Endodermal cell (in vitro differentiated cells): ENCODE measurements around the gene IL10RB. TPM values are rescaled to one million over a fixed set of nuclear protein-coding genes. Genes with fewer than 3 reads are reported as not detected.

Experiments used
- DNase-seq: peaks from one replicate; pipeline ENCODE4 v3.0.0-alpha.2; 2017
- H3K27ac ChIP-seq: 2 replicates; pipeline ENCODE4 v1.5.1; 2013; ENCODE audit warnings: mild to moderate bottlenecking, low read depth, low read length, moderate library complexity
- H3K27me3 ChIP-seq: 2 replicates; pipeline ENCODE4 v1.6.1; 2013; ENCODE audit warnings: mild to moderate bottlenecking, low read length, moderate library complexity; ENCODE audit not compliant: insufficient read depth, control insufficient read depth, poor library complexity, severe bottlenecking
- H3K36me3 ChIP-seq: 2 replicates; pipeline ENCODE4 v1.7.0; 2013; ENCODE audit warnings: mild to moderate bottlenecking, low read length, moderate library complexity; ENCODE audit not compliant: control insufficient read depth, insufficient read depth
- H3K4me1 ChIP-seq: one replicate; pipeline ENCODE4 v1.7.0; 2013; ENCODE audit warnings: low read length; ENCODE audit not compliant: control insufficient read depth, insufficient read depth
- H3K4me3 ChIP-seq: 2 replicates; pipeline ENCODE4 v1.5.1; 2013; ENCODE audit warnings: mild to moderate bottlenecking, low read length, moderate library complexity
- H3K9ac ChIP-seq: 2 replicates; pipeline ENCODE4 v1.6.1; 2013; ENCODE audit warnings: mild to moderate bottlenecking, low read length, moderate library complexity; ENCODE audit not compliant: poor library complexity, severe bottlenecking; ENCODE audit errors: extremely low read depth
- H3K9me3 ChIP-seq: 2 replicates; pipeline ENCODE4 v1.6.1; 2013; ENCODE audit warnings: mild to moderate bottlenecking, low read length, moderate library complexity; ENCODE audit not compliant: control insufficient read depth
- H3K27ac Mint-ChIP-seq: 2 replicates; pipeline ENCODE4 v1.8.0; 2020; ENCODE audit warnings: mixed read lengths
- H3K27me3 Mint-ChIP-seq: 2 replicates; pipeline ENCODE4 v1.8.0; 2021; ENCODE audit warnings: mild to moderate bottlenecking, mixed read lengths; ENCODE audit not compliant: insufficient read depth
- H3K36me3 Mint-ChIP-seq: 2 replicates; pipeline ENCODE4 v1.8.0; 2020; ENCODE audit warnings: low read depth, mixed read lengths
- H3K4me1 Mint-ChIP-seq: 2 replicates; pipeline ENCODE4 v1.8.0; 2020; ENCODE audit warnings: mixed read lengths
- H3K4me3 Mint-ChIP-seq: 2 replicates; pipeline ENCODE4 v1.8.0; 2020; ENCODE audit warnings: mild to moderate bottlenecking, moderate library complexity, mixed read lengths
- H3K9me3 Mint-ChIP-seq: 2 replicates; pipeline ENCODE4 v1.8.0; 2020; ENCODE audit warnings: mild to moderate bottlenecking, mixed read lengths
- CTCF ChIP-seq: fragments of 200-600 bp; sonication (generic); conservative IDR thresholded peaks from 2 replicates; pipeline ENCODE4 v1.5.0; 2021; ENCODE audit warnings: antibody characterized with exemption, mild to moderate bottlenecking
- WGBS, 2 experiments: methylation state at CpG; one replicate each; pipeline versions ENCODE4 v1.1.5 to v1.1.7; 2013; ENCODE audit warnings: missing lambda C conversion rate in 2 of 2, mixed read lengths in 1 of 2; ENCODE audit not compliant: insufficient coverage in 1 of 2, insufficient read length in 1 of 2; 5-methylcytosine and 5-hydroxymethylcytosine counted together
- total RNA-seq, 2 donors: library from RNA; stranded (reverse); fragmentation: NEBNext Ultra II Directional in 1 of 2; extraction: Animal tissue kit (Norgen Biotek cat#: 25700) in 1 of 2; gene quantifications; 2 replicates in 1 of 2; 3 replicates in 1 of 2; pipeline ENCODE4 v1.2.1, GENCODE V29; 2021

The IL10RB gene
- total RNA-seq, 2 donors from 2014 or later = 4.1 to 5.3 TPM

GRCh38 chr21:33330726-33331125, 64.6 kb downstream of the IL10RB start:
- Mint-ChIP-seq H3K4me1 (no peaks in the 10 kb centered on the region), H3K27me3 (no peaks in the 10 kb centered on the region), H3K9me3 (peaks cover 17% of the 10 kb centered on the region), H3K36me3 (peaks cover 52% of the 10 kb centered on the region), H3K4me3 (no peak overlapping the region), H3K27ac (no peak overlapping the region)
- Histone ChIP-seq H3K4me3 (no peak overlapping the region), H3K27ac (no peak overlapping the region), H3K27me3 (no peaks in the 10 kb centered on the region), H3K9ac (no peak overlapping the region), H3K4me1 (no peaks in the 10 kb centered on the region), H3K36me3 (peaks cover 8% of the 10 kb centered on the region), H3K9me3 (peaks cover 32% of the 10 kb centered on the region)
- TF ChIP-seq CTCF = no peak
- 91% methylated on average over 3 of the region's 3 CpGs for WGBS, 2 experiments
- DNase-seq = no peak

GRCh38 chr21:33332143-33332542, 66.0 kb downstream of the IL10RB start:
- Mint-ChIP-seq H3K27ac (no peak overlapping the region), H3K9me3 (peaks cover 17% of the 10 kb centered on the region), H3K27me3 (no peaks in the 10 kb centered on the region), H3K4me3 (no peak overlapping the region), H3K4me1 (no peaks in the 10 kb centered on the region), H3K36me3 (peaks cover 54% of the 10 kb centered on the region)
- peak overlapping the region; percentile 55 for H3K4me3 ChIP-seq
- DNase-seq = no peak
- H3K9ac ChIP-seq = no peak overlapping the region
- 100% methylated on average over 1 of the region's 1 CpG; no CpG with 5 or more reads in 1 of the 2 experiments for WGBS, 2 experiments
- H3K27me3 ChIP-seq = no peaks in the 10 kb centered on the region
- peaks cover 32% of the 10 kb centered on the region for H3K9me3 ChIP-seq
- TF ChIP-seq CTCF = no peak
- no peak overlapping the region for H3K27ac ChIP-seq
- H3K4me1 ChIP-seq = no peaks in the 10 kb centered on the region
- H3K36me3 ChIP-seq = peaks cover 8% of the 10 kb centered on the region

GRCh38 chr21:33334191-33334590, 68.0 kb downstream of the IL10RB start:
- TF ChIP-seq CTCF = no peak
- Histone ChIP-seq H3K36me3 (peaks cover 18% of the 10 kb centered on the region), H3K9ac (no peak overlapping the region), H3K27ac (no peak overlapping the region), H3K27me3 (no peaks in the 10 kb centered on the region), H3K9me3 (peaks cover 32% of the 10 kb centered on the region), H3K4me1 (no peaks in the 10 kb centered on the region), H3K4me3 (no peak overlapping the region)
- Mint-ChIP-seq H3K36me3 (peaks cover 56% of the 10 kb centered on the region), H3K9me3 (peaks cover 19% of the 10 kb centered on the region), H3K27me3 (no peaks in the 10 kb centered on the region), H3K4me3 (no peak overlapping the region), H3K27ac (no peak overlapping the region), H3K4me1 (no peaks in the 10 kb centered on the region)
- no peak for DNase-seq
- 85% methylated on average over 4 of the region's 4 CpGs; no CpG with 5 or more reads in 1 of the 2 experiments for WGBS, 2 experiments
